IPS DF 6.9 (cell line): Measurements from ENCODE around the gene ANKRD33B.

Source experiments
- DNase-seq: peaks from one replicate; pipeline ENCODE4 v3.0.0-alpha.2; 2013; ENCODE audit warnings: low read depth, low spot score
- H3K27ac ChIP-seq: one replicate; pipeline ENCODE4 v1.5.1; 2013; ENCODE audit warnings: low read length, control low read depth
- H3K27me3 ChIP-seq: 2 replicates; pipeline ENCODE4 v1.6.1; 2013; ENCODE audit warnings: mild to moderate bottlenecking, low read length; ENCODE audit not compliant: control insufficient read depth, insufficient read depth
- H3K36me3 ChIP-seq: 2 replicates; pipeline ENCODE4 v1.6.1; 2013; ENCODE audit warnings: low read length; ENCODE audit not compliant: control insufficient read depth, insufficient read depth
- H3K4me1 ChIP-seq: 2 replicates; pipeline ENCODE4 v1.6.1; 2013; ENCODE audit warnings: low read length; ENCODE audit not compliant: control insufficient read depth, insufficient read depth
- H3K4me3 ChIP-seq: 2 replicates; pipeline ENCODE4 v1.5.1; 2013; ENCODE audit warnings: mild to moderate bottlenecking, low read length
- H3K9me3 ChIP-seq: 2 replicates; pipeline ENCODE4 v1.6.1; 2013; ENCODE audit warnings: low read length, inconsistent platforms; ENCODE audit not compliant: control insufficient read depth, insufficient read depth
- WGBS: extraction: QIAGEN DNeasy Blood & Tissue Kit; methylation state at CpG from one replicate; pipeline ENCODE4 v1.1.7; 2013; ENCODE audit warnings: mixed read lengths, missing lambda C conversion rate; ENCODE audit not compliant: insufficient read length, insufficient coverage; 5-methylcytosine and 5-hydroxymethylcytosine counted together

ANKRD33B gene

DNA sequence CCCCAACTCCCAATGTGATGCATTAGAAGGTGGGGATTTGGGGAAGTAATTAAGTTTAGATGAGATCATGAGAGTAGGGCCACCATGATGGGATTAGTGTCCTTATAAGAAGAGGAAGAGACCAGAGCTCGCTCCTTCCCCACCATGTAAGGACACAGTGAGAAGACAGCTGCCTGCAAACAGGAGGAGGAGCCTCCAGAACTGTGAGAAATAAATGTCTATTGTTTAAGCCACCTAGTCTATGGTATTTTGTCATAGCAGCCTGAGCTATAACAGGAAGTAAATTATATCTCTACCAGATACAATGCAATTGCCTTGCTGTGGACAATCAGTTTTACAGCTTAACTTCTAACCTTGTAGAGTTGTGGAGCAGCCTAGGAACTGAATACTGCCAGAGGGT, 58.0 kb downstream of the ANKRD33B start:
- no peaks in the 10 kb centered on the region for H3K36me3 ChIP-seq
- no CpG with 5 or more reads among the region's 1 CpG for WGBS
- no peaks in the 10 kb centered on the region for H3K9me3 ChIP-seq

DNA sequence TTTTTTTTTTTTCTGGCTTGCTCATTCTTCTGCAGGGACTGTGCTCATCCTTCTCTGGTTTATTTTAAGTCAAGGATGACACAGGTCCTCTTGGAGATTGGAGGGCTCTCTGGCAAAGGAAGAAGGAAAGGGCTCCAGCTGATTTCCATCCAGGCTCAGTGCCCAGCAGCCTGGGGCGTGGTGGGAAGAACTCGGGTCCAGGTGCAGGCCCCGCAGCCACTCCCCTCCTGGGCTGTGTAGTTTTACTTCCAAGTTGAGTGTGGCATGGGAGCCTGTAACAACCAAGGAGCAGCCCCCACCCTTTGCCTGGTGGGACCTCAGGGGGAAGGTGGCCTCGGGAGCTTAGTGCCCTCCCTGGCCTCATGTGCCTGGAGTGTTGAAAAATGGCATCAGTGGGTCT, 58.9 kb downstream of the ANKRD33B start:
- Histone ChIP-seq H3K27me3 (no peaks in the 10 kb centered on the region), H3K9me3 (no peaks in the 10 kb centered on the region), H3K4me1 (0 out of 2 replicates have a peak, but pooled peaks cover 1% of the 10 kb centered on the region), H3K4me3 (no peak overlapping the region), H3K36me3 (no peaks in the 10 kb centered on the region), H3K27ac (no peak overlapping the region)
- no peak for DNase-seq
- no CpG with 5 or more reads among the region's 4 CpGs for WGBS

More for the DNA sequence above, 58.0 kb downstream of the ANKRD33B start:
- Histone ChIP-seq H3K27me3 (no peaks in the 10 kb centered on the region), H3K4me3 (no peak overlapping the region), H3K27ac (no peak overlapping the region), H3K4me1 (0 out of 2 replicates have a peak, but pooled peaks cover 1% of the 10 kb centered on the region)
- no peak for DNase-seq

DNA sequence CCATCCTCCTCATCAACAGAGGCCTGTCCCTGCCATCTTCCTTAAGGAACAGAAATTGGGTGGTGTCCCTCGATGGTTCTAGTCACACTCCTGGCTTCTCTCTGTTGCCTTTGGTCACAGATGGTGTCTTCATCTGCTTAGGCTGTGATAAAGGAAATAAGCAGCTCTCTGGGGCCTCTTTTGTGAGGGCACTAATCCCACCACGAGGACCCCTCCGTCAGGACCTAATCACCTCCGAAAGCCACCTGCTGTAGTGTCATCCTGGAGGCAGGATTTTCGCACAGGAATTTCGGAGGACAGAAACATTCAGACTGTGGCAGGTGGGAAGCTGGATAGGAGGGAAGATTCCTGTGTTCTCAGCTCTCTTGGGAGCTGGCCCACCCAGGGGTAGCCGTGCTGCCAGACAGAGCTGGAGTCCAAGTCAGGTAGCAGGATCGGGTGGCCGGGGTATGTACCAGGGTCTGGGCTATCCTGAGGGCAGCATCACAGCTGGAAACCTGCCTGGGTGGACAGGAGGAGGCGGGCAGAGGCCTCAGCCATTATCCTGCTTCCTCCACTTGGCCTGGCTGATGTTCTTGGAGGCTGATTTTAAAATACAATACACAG, 59.5 kb downstream of the ANKRD33B start:
- Histone ChIP-seq H3K4me1 (0 out of 2 replicates have a peak, but pooled peaks cover 1% of the 10 kb centered on the region), H3K27me3 (no peaks in the 10 kb centered on the region), H3K27ac (no peak overlapping the region), H3K36me3 (no peaks in the 10 kb centered on the region), H3K9me3 (no peaks in the 10 kb centered on the region), H3K4me3 (no peak overlapping the region)
- DNase-seq = no peak
- no CpG with 5 or more reads among the region's 10 CpGs for WGBS

DNA sequence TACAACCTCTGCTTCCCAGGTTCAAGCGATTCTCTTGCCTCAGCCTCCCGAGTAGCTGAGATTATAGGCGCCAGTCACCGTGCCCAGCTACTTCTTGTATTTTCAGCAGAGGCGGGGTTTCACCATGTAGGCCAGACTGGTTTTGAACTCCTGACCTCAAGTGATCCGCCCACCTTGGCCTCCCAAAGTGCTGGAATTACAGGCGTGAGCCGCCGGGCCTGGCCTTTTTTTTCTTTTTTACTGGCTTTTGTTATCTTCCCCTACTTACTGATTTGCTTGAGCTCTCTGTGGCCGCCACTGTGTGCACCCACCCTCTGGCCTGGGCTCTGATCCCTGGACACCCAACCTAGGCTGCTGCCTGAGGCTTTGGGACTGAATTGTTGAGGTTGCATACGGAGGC, 60.3 kb downstream of the ANKRD33B start:
- Histone ChIP-seq H3K27me3 (no peaks in the 10 kb centered on the region), H3K4me1 (0 out of 2 replicates have a peak, but pooled peaks cover 1% of the 10 kb centered on the region), H3K9me3 (no peaks in the 10 kb centered on the region), H3K27ac (no peak overlapping the region), H3K4me3 (no peak overlapping the region), H3K36me3 (no peaks in the 10 kb centered on the region)
- WGBS = no CpG with 5 or more reads among the region's 11 CpGs
- no peak for DNase-seq

DNA sequence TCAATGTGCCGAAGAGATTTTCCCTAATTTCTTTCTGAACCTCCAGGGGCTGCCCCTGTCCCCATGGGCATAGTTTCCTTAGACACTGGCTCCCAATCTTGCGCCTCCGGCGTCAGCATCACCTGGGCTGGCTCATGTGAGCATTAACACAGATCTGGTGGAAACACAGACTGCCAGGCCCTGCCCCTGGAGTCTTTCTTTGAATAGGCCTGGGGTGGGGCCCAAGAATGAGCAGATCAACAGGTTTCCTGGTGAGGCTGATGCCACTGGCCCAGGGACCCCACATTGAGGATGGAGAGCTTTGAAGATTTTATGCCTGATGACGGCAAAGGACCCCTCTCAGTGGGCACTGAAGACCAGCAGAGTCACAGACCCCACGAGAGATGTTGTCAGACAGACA, 60.8 kb downstream of the ANKRD33B start:
- Histone ChIP-seq H3K4me1 (0 out of 2 replicates have a peak, but pooled peaks cover 1% of the 10 kb centered on the region), H3K36me3 (no peaks in the 10 kb centered on the region), H3K4me3 (no peak overlapping the region), H3K9me3 (no peaks in the 10 kb centered on the region), H3K27me3 (no peaks in the 10 kb centered on the region), H3K27ac (no peak overlapping the region)
- no peak for DNase-seq
- WGBS = no CpG with 5 or more reads among the region's 6 CpGs

DNA sequence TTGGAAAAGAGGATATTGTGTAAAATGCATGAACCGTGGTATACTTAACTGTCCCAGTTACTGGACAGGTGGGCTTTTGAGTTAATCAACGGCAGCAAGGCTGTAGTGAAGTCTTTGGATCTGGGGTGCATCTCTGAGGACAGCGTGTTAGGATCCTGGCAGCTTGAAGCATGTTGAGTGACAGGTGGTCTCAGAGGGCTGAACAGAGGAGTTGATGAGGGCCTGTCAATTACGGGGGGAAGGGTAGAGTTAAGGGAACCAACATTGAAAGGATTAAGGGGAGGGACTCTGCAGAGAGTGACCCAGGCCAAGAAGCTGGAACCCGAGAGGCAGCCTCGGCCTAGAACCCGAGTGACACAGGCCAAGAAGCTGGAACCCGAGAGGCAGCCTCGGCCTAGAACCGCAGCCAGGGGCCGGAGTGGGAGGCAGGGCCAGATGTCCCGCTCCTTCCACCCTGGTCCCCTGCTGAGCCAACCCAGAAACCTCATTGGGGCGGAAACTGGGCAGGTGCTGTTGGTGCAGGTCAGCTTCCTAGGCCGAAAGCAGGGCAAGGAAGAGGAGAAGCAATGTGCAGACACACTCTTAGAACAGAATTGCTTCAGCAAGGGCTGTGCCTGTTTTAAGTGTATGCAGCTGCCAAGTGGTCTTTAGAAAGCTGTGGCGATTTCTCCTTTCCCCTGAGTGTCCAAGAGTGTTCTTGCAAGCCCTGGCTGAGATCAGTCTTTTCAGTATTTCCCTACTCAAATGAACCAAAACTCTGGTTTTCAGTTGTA, 62.0 kb downstream of the ANKRD33B start:
- H3K27ac ChIP-seq = no peak overlapping the region
- 0 out of 2 replicates have a peak, but pooled peaks cover 1% of the 10 kb centered on the region for H3K4me1 ChIP-seq
- no peaks in the 10 kb centered on the region for H3K9me3 ChIP-seq
- no peak for DNase-seq
- no peaks in the 10 kb centered on the region for H3K27me3 ChIP-seq
- no peak overlapping the region for H3K4me3 ChIP-seq
- H3K36me3 ChIP-seq = no peaks in the 10 kb centered on the region
- WGBS = no CpG with 5 or more reads among the region's 15 CpGs

DNA sequence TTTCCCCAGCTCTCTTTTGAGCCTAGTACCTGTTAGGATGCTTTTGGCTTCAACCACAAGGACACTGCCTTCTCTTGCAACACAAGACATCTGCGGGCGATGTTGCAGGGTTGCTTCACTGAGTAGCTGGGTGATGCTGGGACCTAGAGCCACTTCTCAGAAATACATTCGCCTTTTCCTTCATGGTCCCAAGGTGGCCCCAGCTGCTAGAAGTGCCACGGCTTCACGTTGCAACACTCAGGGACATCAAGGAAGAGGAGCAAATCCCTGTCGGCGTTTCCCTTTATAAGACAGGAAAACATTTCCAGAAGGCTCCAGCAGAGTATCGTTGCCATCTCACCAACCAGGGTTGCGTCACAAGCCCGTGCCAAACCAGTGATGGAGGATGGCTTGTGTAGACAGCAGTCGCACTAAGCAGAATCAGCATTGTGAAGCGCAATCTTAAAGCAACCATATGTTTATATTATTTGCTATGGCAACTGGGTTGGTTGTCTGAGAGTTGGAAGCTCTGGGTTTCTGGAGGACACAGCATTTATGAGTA, 62.7 kb downstream of the ANKRD33B start:
- no peak for DNase-seq

DNA sequence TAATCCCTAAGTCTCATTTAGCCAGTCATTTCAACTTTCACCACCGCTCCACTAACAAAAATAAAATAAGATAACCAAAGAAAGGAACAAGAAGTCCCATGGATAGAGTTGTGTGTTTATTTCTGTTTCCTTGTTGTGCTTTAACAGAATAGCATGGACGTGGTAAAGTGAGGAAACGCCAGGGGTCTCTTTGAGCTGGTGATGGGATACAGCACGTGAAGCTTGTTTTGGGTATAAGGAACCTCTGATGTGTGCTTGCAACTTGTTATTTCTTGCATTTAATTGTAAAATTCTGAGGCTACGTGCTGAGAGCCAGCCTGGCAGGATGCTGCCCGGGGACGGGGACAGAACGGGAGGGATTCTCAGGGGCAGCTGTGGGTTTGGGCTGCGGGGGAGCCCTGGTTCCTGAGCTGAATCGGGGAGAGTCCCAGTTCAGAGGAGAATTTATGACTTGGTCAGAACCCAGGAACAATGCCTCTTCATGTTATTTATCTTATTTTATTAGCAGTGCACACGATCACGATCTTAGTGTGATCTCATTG, 63.4 kb downstream of the ANKRD33B start:
- Histone ChIP-seq H3K27ac (no peak overlapping the region), H3K36me3 (no peaks in the 10 kb centered on the region), H3K4me3 (peak overlapping the region; percentile 4; the same call in 1 of the 2 replicates), H3K4me1 (peaks cover 5% of the 10 kb centered on the region; the same call in 1 of the 2 replicates), H3K9me3 (no peaks in the 10 kb centered on the region), H3K27me3 (no peaks in the 10 kb centered on the region)
- 100% methylated on average over 1 of the region's 12 CpGs for WGBS
- no peak for DNase-seq

More for the DNA sequence above, 62.7 kb downstream of the ANKRD33B start:
- Histone ChIP-seq H3K27me3 (no peaks in the 10 kb centered on the region), H3K4me1 (0 out of 2 replicates have a peak, but pooled peaks cover 3% of the 10 kb centered on the region), H3K9me3 (no peaks in the 10 kb centered on the region), H3K27ac (no peak overlapping the region), H3K4me3 (no peak overlapping the region), H3K36me3 (no peaks in the 10 kb centered on the region)
- no CpG with 5 or more reads among the region's 12 CpGs for WGBS

DNA sequence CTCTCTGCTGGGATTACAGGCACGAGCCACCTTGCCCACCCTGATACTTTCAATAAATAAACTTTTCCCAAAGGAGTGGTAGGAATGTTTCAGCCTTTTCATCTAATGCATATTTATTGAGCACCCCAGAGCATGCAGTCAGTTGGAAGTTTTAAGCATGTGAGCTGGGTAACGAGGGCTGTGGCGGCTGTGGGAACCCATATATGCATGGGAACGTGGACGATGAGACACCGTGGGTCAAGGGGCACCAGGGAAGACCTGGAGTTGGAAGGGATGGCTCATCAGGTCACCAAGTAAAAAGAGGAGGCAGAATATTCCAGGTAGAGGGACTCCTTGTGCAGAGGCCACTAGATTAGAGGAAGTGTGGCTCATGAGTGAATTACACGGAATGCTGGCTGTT, 64.7 kb downstream of the ANKRD33B start:
- H3K4me3 ChIP-seq = no peak overlapping the region
- no peaks in the 10 kb centered on the region for H3K36me3 ChIP-seq
- no peak for DNase-seq
- WGBS = no CpG with 5 or more reads among the region's 7 CpGs
- H3K27me3 ChIP-seq = no peaks in the 10 kb centered on the region
- peaks cover 6% of the 10 kb centered on the region; the same call in 1 of the 2 replicates for H3K4me1 ChIP-seq
- no peak overlapping the region for H3K27ac ChIP-seq
- no peaks in the 10 kb centered on the region for H3K9me3 ChIP-seq

DNA sequence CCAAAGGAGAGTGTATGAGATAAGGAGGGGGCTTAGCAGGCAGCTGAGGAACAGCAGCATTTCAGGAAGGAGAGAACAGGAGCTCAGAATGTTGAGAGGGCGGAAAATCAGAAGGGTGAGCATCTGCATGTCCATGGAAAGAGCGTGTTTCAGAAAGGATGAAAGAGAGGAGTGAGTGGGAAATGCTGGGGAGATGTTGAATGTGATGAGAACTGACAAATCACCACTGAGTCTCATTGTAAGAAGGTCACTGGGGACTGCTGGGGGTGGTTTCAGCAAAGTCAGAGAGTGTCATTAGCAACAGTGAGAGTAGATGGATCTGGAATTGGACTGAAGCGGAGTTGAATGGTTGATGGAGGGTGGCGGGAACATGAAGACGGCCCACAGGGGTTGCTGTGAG, 65.8 kb downstream of the ANKRD33B start:
- no peaks in the 10 kb centered on the region for H3K27me3 ChIP-seq
- no peak overlapping the region for H3K27ac ChIP-seq
- no peaks in the 10 kb centered on the region for H3K36me3 ChIP-seq
- no CpG with 5 or more reads among the region's 5 CpGs for WGBS
- H3K9me3 ChIP-seq = no peaks in the 10 kb centered on the region
- DNase-seq = no peak
- H3K4me3 ChIP-seq = no peak overlapping the region
- peaks cover 6% of the 10 kb centered on the region; the same call in 1 of the 2 replicates for H3K4me1 ChIP-seq
